ENCODE results near the gene SLIT1.
A peak's percentile ranks its signal among the peaks of the same experiment; 100 is the strongest.

The SLIT1 gene

GRCh38 chr10:97211229-97211628 lies 25.5 kb upstream of the SLIT1 start:
- no peak for TF ChIP-seq CREB5 (CRISPR knock-in tag; IDR thresholded peaks at IDR 0.05; ENCODE audit: low read depth)
- TF ChIP-seq TCF4 (CRISPR knock-in tag; IDR thresholded peaks at IDR 0.05; ENCODE audit: borderline replicate concordance) = no peak
- TF ChIP-seq TSHZ2 (CRISPR knock-in tag; IDR thresholded peaks at IDR 0.05) = no peak
- TF ChIP-seq ISL1 (CRISPR knock-in tag; IDR thresholded peaks at IDR 0.05) = no peak
- TF ChIP-seq CSRNP3 (CRISPR knock-in tag; IDR thresholded peaks at IDR 0.05) = no peak
- no peak for TF ChIP-seq ZFP3 (CRISPR knock-in tag; IDR thresholded peaks at IDR 0.05)
- no peak for TF ChIP-seq GLIS3 (CRISPR knock-in tag; IDR thresholded peaks at IDR 0.05)
- TF ChIP-seq ARNTL (CRISPR knock-in tag; IDR thresholded peaks at IDR 0.05; ENCODE audit: borderline replicate concordance, low read depth) = no peak
- no peak for TF ChIP-seq PPARA (CRISPR knock-in tag; IDR thresholded peaks at IDR 0.05; ENCODE audit: borderline replicate concordance)
- TF ChIP-seq, protein P1, sequence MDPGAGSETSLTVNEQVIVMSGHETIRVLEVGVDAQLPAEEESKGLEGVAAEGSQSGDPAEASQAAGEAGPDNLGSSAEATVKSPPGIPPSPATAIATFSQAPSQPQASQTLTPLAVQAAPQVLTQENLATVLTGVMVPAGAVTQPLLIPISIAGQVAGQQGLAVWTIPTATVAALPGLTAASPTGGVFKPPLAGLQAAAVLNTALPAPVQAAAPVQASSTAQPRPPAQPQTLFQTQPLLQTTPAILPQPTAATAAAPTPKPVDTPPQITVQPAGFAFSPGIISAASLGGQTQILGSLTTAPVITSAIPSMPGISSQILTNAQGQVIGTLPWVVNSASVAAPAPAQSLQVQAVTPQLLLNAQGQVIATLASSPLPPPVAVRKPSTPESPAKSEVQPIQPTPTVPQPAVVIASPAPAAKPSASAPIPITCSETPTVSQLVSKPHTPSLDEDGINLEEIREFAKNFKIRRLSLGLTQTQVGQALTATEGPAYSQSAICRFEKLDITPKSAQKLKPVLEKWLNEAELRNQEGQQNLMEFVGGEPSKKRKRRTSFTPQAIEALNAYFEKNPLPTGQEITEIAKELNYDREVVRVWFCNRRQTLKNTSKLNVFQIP (CRISPR knock-in tag; IDR thresholded peaks at IDR 0.05; ENCODE audit: borderline replicate concordance, low read depth) = no peak
- TF ChIP-seq BACH2 (CRISPR knock-in tag; IDR thresholded peaks at IDR 0.05; ENCODE audit: borderline replicate concordance) = no peak
- TF ChIP-seq ZNF70 (CRISPR knock-in tag; IDR thresholded peaks at IDR 0.05) = no peak
- no peak for ATAC-seq

DNA sequence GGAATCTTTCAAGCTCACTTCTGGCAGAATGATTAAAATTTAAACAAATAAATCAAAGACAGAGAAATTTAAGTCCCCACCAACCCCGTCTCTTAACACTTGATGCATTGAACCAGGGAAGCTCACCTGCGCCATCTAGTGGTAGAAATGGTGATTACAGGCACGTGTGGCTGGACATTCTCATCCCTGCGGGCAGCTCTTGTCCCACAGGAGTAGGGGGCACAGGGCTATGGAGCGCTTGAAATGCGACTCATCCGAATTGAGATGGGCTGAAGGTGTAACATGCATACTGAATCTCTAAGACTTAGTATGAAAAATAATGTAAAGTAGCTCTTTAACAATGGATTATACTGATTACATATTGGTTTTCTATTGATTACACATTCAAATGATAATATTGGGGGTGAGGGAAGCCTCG lies 24.8 kb upstream of the SLIT1 start:
- ATAC-seq = peak; percentile 93
- TF ChIP-seq BACH2 (CRISPR knock-in tag; IDR thresholded peaks at IDR 0.05; ENCODE audit: borderline replicate concordance) (no peak), RARB (CRISPR knock-in tag; IDR thresholded peaks at IDR 0.05) (no peak), CSRNP3 (CRISPR knock-in tag; IDR thresholded peaks at IDR 0.05) (no peak), ZFP3 (CRISPR knock-in tag; IDR thresholded peaks at IDR 0.05) (no peak), CREB5 (CRISPR knock-in tag; IDR thresholded peaks at IDR 0.05; ENCODE audit: low read depth) (no peak), TOX (CRISPR knock-in tag; IDR thresholded peaks at IDR 0.05; ENCODE audit: borderline replicate concordance) (no peak), PPARA (CRISPR knock-in tag; IDR thresholded peaks at IDR 0.05; ENCODE audit: borderline replicate concordance) (no peak), TSHZ2 (CRISPR knock-in tag; IDR thresholded peaks at IDR 0.05) (no peak), ISL1 (CRISPR knock-in tag; IDR thresholded peaks at IDR 0.05) (no peak), ZNF565 (CRISPR knock-in tag; conservative IDR thresholded peaks at IDR 0.05; ENCODE audit: low read depth) (no peak), ZNF70 (CRISPR knock-in tag; IDR thresholded peaks at IDR 0.05) (no peak), ZC3H10 (CRISPR knock-in tag; IDR thresholded peaks at IDR 0.05) (no peak), OSR1 (CRISPR knock-in tag; IDR thresholded peaks at IDR 0.05) (no peak), GLIS3 (CRISPR knock-in tag; IDR thresholded peaks at IDR 0.05) (no peak), TCF4 (CRISPR knock-in tag; IDR thresholded peaks at IDR 0.05; ENCODE audit: borderline replicate concordance) (no peak), ZNF8 (CRISPR knock-in tag; IDR thresholded peaks at IDR 0.05) (no peak), ESRRG (CRISPR knock-in tag; IDR thresholded peaks at IDR 0.05) (no peak), SNAI2 (CRISPR knock-in tag; IDR thresholded peaks at IDR 0.05) (no peak), PATZ1 (CRISPR knock-in tag; IDR thresholded peaks at IDR 0.05; ENCODE audit: borderline replicate concordance) (no peak)
